ENCODE measurements around the gene CTNNA3.

Gene CTNNA3

GRCh38 chr10:66183028-66183427 is 1513.0 kb downstream of the CTNNA3 start:
- DNase-seq = no peak
- Histone ChIP-seq H3K27ac (ENCODE audit: insufficient read depth, low read length, poor library complexity, severe bottlenecking) (no peak overlapping the region), H3K27me3 (replicated peaks; ENCODE audit: control insufficient read depth, insufficient read depth, low read length, poor library complexity, severe bottlenecking) (no peaks in the 10 kb centered on the region), H3K36me3 (ENCODE audit: control insufficient read depth, insufficient read depth, low read length) (no peaks in the 10 kb centered on the region), H3K4me1 (ENCODE audit: control insufficient read depth, insufficient read depth, low read length, poor library complexity, severe bottlenecking) (no peaks in the 10 kb centered on the region), H3K9me3 (ENCODE audit: control insufficient read depth, low read length) (no peaks in the 10 kb centered on the region), H3K4me3 (ENCODE audit: insufficient read depth, low read depth, low read length, poor library complexity, severe bottlenecking) (no peak overlapping the region)

- Histone ChIP-seq H3K9me3 (ENCODE audit: control insufficient read depth, low read length) (no peaks in the 10 kb centered on the region), H3K4me1 (ENCODE audit: control insufficient read depth, insufficient read depth, low read length, poor library complexity, severe bottlenecking) (no peaks in the 10 kb centered on the region), H3K27ac (ENCODE audit: insufficient read depth, low read length, poor library complexity, severe bottlenecking) (no peak overlapping the region), H3K36me3 (ENCODE audit: control insufficient read depth, insufficient read depth, low read length) (no peaks in the 10 kb centered on the region), H3K27me3 (replicated peaks; ENCODE audit: control insufficient read depth, insufficient read depth, low read length, poor library complexity, severe bottlenecking) (no peaks in the 10 kb centered on the region), H3K4me3 (ENCODE audit: insufficient read depth, low read depth, low read length, poor library complexity, severe bottlenecking) (no peak overlapping the region)
- DNase-seq = no peak
Measured at GRCh38 chr10:66180581-66181318, 1515.2 kb downstream of the CTNNA3 start.

- Histone ChIP-seq H3K9me3 (ENCODE audit: control insufficient read depth, low read length) (no peaks in the 10 kb centered on the region), H3K4me3 (ENCODE audit: insufficient read depth, low read depth, low read length, poor library complexity, severe bottlenecking) (no peak overlapping the region), H3K4me1 (ENCODE audit: control insufficient read depth, insufficient read depth, low read length, poor library complexity, severe bottlenecking) (no peaks in the 10 kb centered on the region), H3K27me3 (replicated peaks; ENCODE audit: control insufficient read depth, insufficient read depth, low read length, poor library complexity, severe bottlenecking) (no peaks in the 10 kb centered on the region), H3K27ac (ENCODE audit: insufficient read depth, low read length, poor library complexity, severe bottlenecking) (no peak overlapping the region), H3K36me3 (ENCODE audit: control insufficient read depth, insufficient read depth, low read length) (no peaks in the 10 kb centered on the region)
- DNase-seq = no peak
Measured at GRCh38 chr10:66180021-66180420, 1516.0 kb downstream of the CTNNA3 start.

GRCh38 chr10:66176772-66177171 is 1519.2 kb downstream of the CTNNA3 start:
- Histone ChIP-seq H3K9me3 (ENCODE audit: control insufficient read depth, low read length) (no peaks in the 10 kb centered on the region), H3K4me3 (ENCODE audit: insufficient read depth, low read depth, low read length, poor library complexity, severe bottlenecking) (no peak overlapping the region), H3K36me3 (ENCODE audit: control insufficient read depth, insufficient read depth, low read length) (no peaks in the 10 kb centered on the region), H3K27me3 (replicated peaks; ENCODE audit: control insufficient read depth, insufficient read depth, low read length, poor library complexity, severe bottlenecking) (no peaks in the 10 kb centered on the region), H3K27ac (ENCODE audit: insufficient read depth, low read length, poor library complexity, severe bottlenecking) (no peak overlapping the region), H3K4me1 (ENCODE audit: control insufficient read depth, insufficient read depth, low read length, poor library complexity, severe bottlenecking) (no peaks in the 10 kb centered on the region)
- no peak for DNase-seq

- Histone ChIP-seq H3K36me3 (ENCODE audit: control insufficient read depth, insufficient read depth, low read length) (no peaks in the 10 kb centered on the region), H3K9me3 (ENCODE audit: control insufficient read depth, low read length) (no peaks in the 10 kb centered on the region), H3K4me3 (ENCODE audit: insufficient read depth, low read depth, low read length, poor library complexity, severe bottlenecking) (no peak overlapping the region), H3K27me3 (replicated peaks; ENCODE audit: control insufficient read depth, insufficient read depth, low read length, poor library complexity, severe bottlenecking) (no peaks in the 10 kb centered on the region), H3K4me1 (ENCODE audit: control insufficient read depth, insufficient read depth, low read length, poor library complexity, severe bottlenecking) (no peaks in the 10 kb centered on the region), H3K27ac (ENCODE audit: insufficient read depth, low read length, poor library complexity, severe bottlenecking) (no peak overlapping the region)
- no peak for DNase-seq
Measured at GRCh38 chr10:66167816-66168215, 1528.2 kb downstream of the CTNNA3 start.

- DNase-seq = no peak
- H3K9me3 ChIP-seq (ENCODE audit: control insufficient read depth, low read length) = no peaks in the 10 kb centered on the region
- H3K4me1 ChIP-seq (ENCODE audit: control insufficient read depth, insufficient read depth, low read length, poor library complexity, severe bottlenecking) = no peaks in the 10 kb centered on the region
- H3K27me3 ChIP-seq (replicated peaks; ENCODE audit: control insufficient read depth, insufficient read depth, low read length, poor library complexity, severe bottlenecking) = no peaks in the 10 kb centered on the region
- H3K36me3 ChIP-seq (ENCODE audit: control insufficient read depth, insufficient read depth, low read length) = no peaks in the 10 kb centered on the region
- H3K4me3 ChIP-seq (ENCODE audit: insufficient read depth, low read depth, low read length, poor library complexity, severe bottlenecking) = no peak overlapping the region
- H3K27ac ChIP-seq (ENCODE audit: insufficient read depth, low read length, poor library complexity, severe bottlenecking) = no peak overlapping the region
Measured at GRCh38 chr10:66162560-66163143, 1533.3 kb downstream of the CTNNA3 start.

GRCh38 chr10:66151346-66151745 is 1544.6 kb downstream of the CTNNA3 start:
- Histone ChIP-seq H3K4me3 (ENCODE audit: insufficient read depth, low read depth, low read length, poor library complexity, severe bottlenecking) (no peak overlapping the region), H3K27ac (ENCODE audit: insufficient read depth, low read length, poor library complexity, severe bottlenecking) (no peak overlapping the region), H3K9me3 (ENCODE audit: control insufficient read depth, low read length) (no peaks in the 10 kb centered on the region), H3K36me3 (ENCODE audit: control insufficient read depth, insufficient read depth, low read length) (no peaks in the 10 kb centered on the region), H3K27me3 (replicated peaks; ENCODE audit: control insufficient read depth, insufficient read depth, low read length, poor library complexity, severe bottlenecking) (no peaks in the 10 kb centered on the region), H3K4me1 (ENCODE audit: control insufficient read depth, insufficient read depth, low read length, poor library complexity, severe bottlenecking) (no peaks in the 10 kb centered on the region)
- DNase-seq = no peak

GRCh38 chr10:66148312-66148711 is 1547.7 kb downstream of the CTNNA3 start:
- H3K4me1 ChIP-seq (ENCODE audit: control insufficient read depth, insufficient read depth, low read length, poor library complexity, severe bottlenecking) = no peaks in the 10 kb centered on the region
- DNase-seq = no peak
- H3K9me3 ChIP-seq (ENCODE audit: control insufficient read depth, low read length) = no peaks in the 10 kb centered on the region
- no peak overlapping the region for H3K4me3 ChIP-seq (ENCODE audit: insufficient read depth, low read depth, low read length, poor library complexity, severe bottlenecking)
- no peaks in the 10 kb centered on the region for H3K36me3 ChIP-seq (ENCODE audit: control insufficient read depth, insufficient read depth, low read length)
- H3K27ac ChIP-seq (ENCODE audit: insufficient read depth, low read length, poor library complexity, severe bottlenecking) = no peak overlapping the region
- no peaks in the 10 kb centered on the region for H3K27me3 ChIP-seq (replicated peaks; ENCODE audit: control insufficient read depth, insufficient read depth, low read length, poor library complexity, severe bottlenecking)

- H3K27ac ChIP-seq (ENCODE audit: insufficient read depth, low read length, poor library complexity, severe bottlenecking) = no peak overlapping the region
- no peaks in the 10 kb centered on the region for H3K4me1 ChIP-seq (ENCODE audit: control insufficient read depth, insufficient read depth, low read length, poor library complexity, severe bottlenecking)
- no peak for DNase-seq
- H3K9me3 ChIP-seq (ENCODE audit: control insufficient read depth, low read length) = no peaks in the 10 kb centered on the region
- no peaks in the 10 kb centered on the region for H3K36me3 ChIP-seq (ENCODE audit: control insufficient read depth, insufficient read depth, low read length)
- no peaks in the 10 kb centered on the region for H3K27me3 ChIP-seq (replicated peaks; ENCODE audit: control insufficient read depth, insufficient read depth, low read length, poor library complexity, severe bottlenecking)
- H3K4me3 ChIP-seq (ENCODE audit: insufficient read depth, low read depth, low read length, poor library complexity, severe bottlenecking) = no peak overlapping the region
Measured at GRCh38 chr10:66144016-66144415, 1552.0 kb downstream of the CTNNA3 start.

- Histone ChIP-seq H3K27me3 (replicated peaks; ENCODE audit: control insufficient read depth, insufficient read depth, low read length, poor library complexity, severe bottlenecking) (no peaks in the 10 kb centered on the region), H3K9me3 (ENCODE audit: control insufficient read depth, low read length) (no peaks in the 10 kb centered on the region), H3K4me3 (ENCODE audit: insufficient read depth, low read depth, low read length, poor library complexity, severe bottlenecking) (no peak overlapping the region), H3K36me3 (ENCODE audit: control insufficient read depth, insufficient read depth, low read length) (no peaks in the 10 kb centered on the region), H3K27ac (ENCODE audit: insufficient read depth, low read length, poor library complexity, severe bottlenecking) (no peak overlapping the region), H3K4me1 (ENCODE audit: control insufficient read depth, insufficient read depth, low read length, poor library complexity, severe bottlenecking) (no peaks in the 10 kb centered on the region)
- DNase-seq = no peak
Measured at GRCh38 chr10:66102756-66103155, 1593.2 kb downstream of the CTNNA3 start.
